ENCODE measurements around the gene CAB39.

The CAB39 gene

DNA sequence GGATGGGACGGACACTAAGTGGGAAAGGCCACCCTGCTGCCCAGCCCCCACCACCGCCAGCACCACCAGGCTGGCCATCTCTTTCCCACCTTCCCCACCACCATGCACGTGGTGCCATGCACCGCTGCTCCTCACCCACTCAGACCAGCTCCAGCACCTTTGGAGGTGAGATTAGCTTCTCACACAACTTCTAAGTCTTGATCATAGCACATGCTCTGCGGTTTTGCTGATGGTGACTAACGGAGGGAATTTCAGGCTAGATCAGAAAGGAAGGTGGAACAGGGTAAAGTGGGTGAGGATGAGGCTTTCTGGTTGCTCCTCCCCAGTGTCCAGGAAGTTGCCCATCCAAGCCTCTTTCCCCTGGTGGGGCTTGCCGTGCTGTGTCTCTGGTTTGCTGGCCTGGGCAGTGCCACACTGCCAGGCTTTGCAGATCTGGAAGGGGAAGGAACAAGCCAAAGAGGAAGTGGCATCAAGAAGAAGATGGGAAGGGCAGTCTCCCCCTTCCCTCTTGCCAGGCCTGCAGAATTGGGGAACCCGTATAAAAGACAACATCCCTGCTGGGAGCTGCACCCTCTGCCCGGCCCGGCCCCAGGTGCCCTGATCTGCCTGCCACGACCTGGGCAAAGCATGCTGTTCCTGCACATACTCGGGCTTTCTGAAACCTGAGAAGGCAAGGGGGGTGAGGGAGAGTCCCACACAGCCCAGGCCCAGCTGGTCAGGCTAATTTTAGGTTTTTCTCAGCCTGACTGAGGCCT lies 44.3 kb upstream of the CAB39 start:
- TF ChIP-seq, protein P1, sequence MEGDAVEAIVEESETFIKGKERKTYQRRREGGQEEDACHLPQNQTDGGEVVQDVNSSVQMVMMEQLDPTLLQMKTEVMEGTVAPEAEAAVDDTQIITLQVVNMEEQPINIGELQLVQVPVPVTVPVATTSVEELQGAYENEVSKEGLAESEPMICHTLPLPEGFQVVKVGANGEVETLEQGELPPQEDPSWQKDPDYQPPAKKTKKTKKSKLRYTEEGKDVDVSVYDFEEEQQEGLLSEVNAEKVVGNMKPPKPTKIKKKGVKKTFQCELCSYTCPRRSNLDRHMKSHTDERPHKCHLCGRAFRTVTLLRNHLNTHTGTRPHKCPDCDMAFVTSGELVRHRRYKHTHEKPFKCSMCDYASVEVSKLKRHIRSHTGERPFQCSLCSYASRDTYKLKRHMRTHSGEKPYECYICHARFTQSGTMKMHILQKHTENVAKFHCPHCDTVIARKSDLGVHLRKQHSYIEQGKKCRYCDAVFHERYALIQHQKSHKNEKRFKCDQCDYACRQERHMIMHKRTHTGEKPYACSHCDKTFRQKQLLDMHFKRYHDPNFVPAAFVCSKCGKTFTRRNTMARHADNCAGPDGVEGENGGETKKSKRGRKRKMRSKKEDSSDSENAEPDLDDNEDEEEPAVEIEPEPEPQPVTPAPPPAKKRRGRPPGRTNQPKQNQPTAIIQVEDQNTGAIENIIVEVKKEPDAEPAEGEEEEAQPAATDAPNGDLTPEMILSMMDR (IDR thresholded peaks at IDR 0.05; ENCODE audit: borderline replicate concordance, control extremely low read depth, extremely low read depth, insufficient read depth, missing control alignments) = no peak
- in situ Hi-C loops (cut with MboI; ENCODE audit: low sequenced_read_pairs, unreplicated experiment) = no loop called here
- peak; percentile 75 for DNase-seq (ENCODE audit: low spot score)

DNA sequence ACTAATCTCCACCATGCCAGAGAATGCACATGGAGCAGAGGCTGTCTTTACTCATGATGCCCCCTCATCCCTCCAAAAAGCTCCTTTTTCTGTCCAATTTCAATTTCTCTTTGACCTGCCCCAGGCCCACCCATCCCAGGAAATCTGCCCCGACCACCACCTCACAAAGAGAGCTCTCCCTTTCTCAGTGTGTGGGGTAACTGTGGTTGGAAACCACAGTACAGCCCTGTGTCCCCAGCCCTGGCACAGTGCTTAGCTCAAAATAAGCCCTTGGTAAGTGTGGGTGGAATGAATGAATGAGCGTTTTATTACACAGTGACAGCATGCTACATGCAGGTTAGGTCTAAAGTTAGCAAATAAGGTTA lies 43.7 kb upstream of the CAB39 start:
- in situ Hi-C loops (cut with MboI; ENCODE audit: low sequenced_read_pairs, unreplicated experiment) = no loop called here
- TF ChIP-seq, protein P1 (IDR thresholded peaks at IDR 0.05; ENCODE audit: borderline replicate concordance, control extremely low read depth, extremely low read depth, insufficient read depth, missing control alignments) = no peak

GRCh38 chr2:230669386-230669950 lies 43.2 kb upstream of the CAB39 start:
- TF ChIP-seq, protein P1 (IDR thresholded peaks at IDR 0.05; ENCODE audit: borderline replicate concordance, control extremely low read depth, extremely low read depth, insufficient read depth, missing control alignments) = no peak
- in situ Hi-C loops (cut with MboI; ENCODE audit: low sequenced_read_pairs, unreplicated experiment) = no loop called here
- DNase-seq (ENCODE audit: low spot score) = no peak

More for the DNA sequence above, 43.7 kb upstream of the CAB39 start:
- no peak for DNase-seq (ENCODE audit: low spot score)

DNA sequence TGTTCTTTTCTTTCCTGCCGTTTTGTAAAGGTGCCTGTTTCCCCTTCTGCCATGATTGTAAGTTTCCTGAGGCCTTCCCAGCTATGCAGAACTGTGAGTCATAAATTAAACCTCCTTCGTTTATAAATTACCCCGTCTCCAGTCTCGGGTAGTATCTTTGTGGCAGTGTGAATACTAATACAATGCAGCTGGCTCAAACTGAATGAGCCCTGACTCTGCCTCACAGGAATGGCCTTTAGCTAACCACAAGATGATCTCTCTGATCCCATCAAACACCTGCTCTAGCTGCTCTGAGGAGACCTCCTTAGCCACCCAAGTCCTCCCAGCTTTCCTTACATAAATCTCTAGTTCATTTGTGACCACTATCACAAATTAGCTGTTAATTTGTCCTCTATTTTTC lies 41.5 kb upstream of the CAB39 start:
- no peak for DNase-seq (ENCODE audit: low spot score)
- TF ChIP-seq, protein P1 (IDR thresholded peaks at IDR 0.05; ENCODE audit: borderline replicate concordance, control extremely low read depth, extremely low read depth, insufficient read depth, missing control alignments) = no peak
- in situ Hi-C loops (cut with MboI; ENCODE audit: low sequenced_read_pairs, unreplicated experiment) = no loop called here

DNA sequence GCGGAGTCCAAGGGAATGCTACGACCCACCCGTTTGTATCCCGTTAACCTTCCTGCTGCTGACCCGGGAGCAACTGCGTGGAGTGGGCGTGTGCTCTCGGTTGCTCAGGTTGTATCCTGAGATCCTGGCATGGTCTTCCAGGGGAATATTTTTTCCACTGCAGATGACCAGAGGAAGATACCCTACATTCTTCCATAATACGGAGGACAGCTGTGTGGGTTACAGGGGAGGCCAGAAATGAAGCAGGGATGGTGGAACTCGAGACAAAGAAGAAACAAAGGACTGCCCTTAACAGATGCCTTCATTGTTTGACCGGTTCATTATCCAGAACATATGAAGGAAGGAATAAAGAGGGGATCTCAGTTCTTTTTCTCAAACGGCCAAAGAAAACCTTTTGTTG lies 39.8 kb upstream of the CAB39 start:
- TF ChIP-seq, protein P1 (IDR thresholded peaks at IDR 0.05; ENCODE audit: borderline replicate concordance, control extremely low read depth, extremely low read depth, insufficient read depth, missing control alignments) = no peak
- in situ Hi-C loops (cut with MboI; ENCODE audit: low sequenced_read_pairs, unreplicated experiment) = no loop called here
- no peak for DNase-seq (ENCODE audit: low spot score)

GRCh38 chr2:230674401-230674800 lies 38.2 kb upstream of the CAB39 start:
- DNase-seq (ENCODE audit: low spot score) = no peak
- in situ Hi-C loops (cut with MboI; ENCODE audit: low sequenced_read_pairs, unreplicated experiment) = no loop called here
- TF ChIP-seq, protein P1 (IDR thresholded peaks at IDR 0.05; ENCODE audit: borderline replicate concordance, control extremely low read depth, extremely low read depth, insufficient read depth, missing control alignments) = no peak
